HG02588 (cell line): Measurements from ENCODE around the gene PSKH1.
"Not testable (repeated sequence)": the region's sequence is repeated elsewhere in the genome, so short reads cannot be mapped to it uniquely, and the experiment has no call there.

Experiments
- ATAC-seq: cut with Tn5 transposase; IDR thresholded peaks from one replicate; pipeline ENCODE4 v1.9.1; 2021; ENCODE audit warnings: mild to moderate bottlenecking, moderate library complexity; ENCODE audit not compliant: unreplicated experiment

The PSKH1 gene

GRCh38 chr16:67937713-67938112 is 44.7 kb downstream of the PSKH1 start:
- not testable (repeated sequence) for ATAC-seq

GRCh38 chr16:67939507-67940445 is 46.7 kb downstream of the PSKH1 start:
- no peak for ATAC-seq

GRCh38 chr16:67940446-67941089 is 47.5 kb downstream of the PSKH1 start:
- no peak for ATAC-seq

GRCh38 chr16:67941469-67942199 is 48.6 kb downstream of the PSKH1 start:
- ATAC-seq: no peak

GRCh38 chr16:67942200-67942509 is 49.1 kb downstream of the PSKH1 start:
- ATAC-seq: peak; percentile 37

- no peak for ATAC-seq
Measured at GRCh38 chr16:67942510-67943255, 49.6 kb downstream of the PSKH1 start.

- no peak for ATAC-seq
Measured at GRCh38 chr16:67943256-67943618, 50.2 kb downstream of the PSKH1 start.

GRCh38 chr16:67943619-67944504 is 50.8 kb downstream of the PSKH1 start, which contains the start of gene LCAT:
TSS of gene LCAT (minus strand) at chr16:67944120. CDS start at chr16:67944101, 19 bp downstream.
- ATAC-seq: no peak

- ATAC-seq: no peak
Measured at GRCh38 chr16:67944690-67945391, 51.8 kb downstream of the PSKH1 start.

- no peak for ATAC-seq
Measured at GRCh38 chr16:67945392-67945933, 52.4 kb downstream of the PSKH1 start.

- no peak for ATAC-seq
Measured at GRCh38 chr16:67946128-67946569, 53.1 kb downstream of the PSKH1 start.

GRCh38 chr16:67946966-67947558 is 54.0 kb downstream of the PSKH1 start:
- no peak for ATAC-seq

- ATAC-seq: no peak
Measured at GRCh38 chr16:67948015-67948414, 55.0 kb downstream of the PSKH1 start.

GRCh38 chr16:67949645-67950044 is 56.6 kb downstream of the PSKH1 start:
- no peak for ATAC-seq

- ATAC-seq: no peak
Measured at GRCh38 chr16:67950335-67950843, 57.3 kb downstream of the PSKH1 start.

- ATAC-seq: no peak
Measured at GRCh38 chr16:67951485-67951884, 58.4 kb downstream of the PSKH1 start.

- ATAC-seq: no peak
Measured at GRCh38 chr16:67953641-67954375, 60.8 kb downstream of the PSKH1 start.
